GM19455 (cell line): ENCODE data around the gene KRTAP10-3.
"Not testable (repeated sequence)": the region's sequence is repeated elsewhere in the genome, so short reads cannot be mapped to it uniquely, and the experiment has no call there.

Experiments used
- ATAC-seq: cut with Tn5 transposase; IDR thresholded peaks from one replicate; pipeline ENCODE4 v1.9.1; 2021; ENCODE audit not compliant: unreplicated experiment

The KRTAP10-3 gene

GRCh38 chr21:44572959-44573583, 14.5 kb upstream of the KRTAP10-3 start:
- no peak for ATAC-seq

GRCh38 chr21:44571844-44572782, 13.5 kb upstream of the KRTAP10-3 start:
- ATAC-seq, result no peak

DNA sequence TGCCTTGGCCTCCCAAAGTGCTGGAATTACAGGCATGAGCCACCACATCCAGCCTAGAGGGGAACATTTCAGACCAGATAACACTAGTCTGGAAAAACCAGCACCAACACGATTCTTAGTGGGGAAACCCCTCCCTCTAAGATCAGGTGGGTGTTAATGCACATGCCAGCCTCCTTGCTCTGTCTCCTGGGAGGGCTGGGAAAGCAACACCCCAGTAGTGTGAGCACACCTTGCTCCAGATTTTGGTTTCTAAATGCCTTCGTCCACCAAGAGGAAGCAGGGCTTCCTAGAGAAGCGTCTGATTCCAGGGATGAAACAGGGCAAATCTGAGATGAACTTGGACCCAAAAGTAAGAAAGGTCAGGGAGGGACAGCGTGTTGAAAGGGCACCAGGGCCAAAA, 12.7 kb upstream of the KRTAP10-3 start:
- ATAC-seq, result no peak

- ATAC-seq, result no peak
These were observed 11.4 kb upstream of the KRTAP10-3 start for GRCh38 chr21:44569861-44570517.

DNA sequence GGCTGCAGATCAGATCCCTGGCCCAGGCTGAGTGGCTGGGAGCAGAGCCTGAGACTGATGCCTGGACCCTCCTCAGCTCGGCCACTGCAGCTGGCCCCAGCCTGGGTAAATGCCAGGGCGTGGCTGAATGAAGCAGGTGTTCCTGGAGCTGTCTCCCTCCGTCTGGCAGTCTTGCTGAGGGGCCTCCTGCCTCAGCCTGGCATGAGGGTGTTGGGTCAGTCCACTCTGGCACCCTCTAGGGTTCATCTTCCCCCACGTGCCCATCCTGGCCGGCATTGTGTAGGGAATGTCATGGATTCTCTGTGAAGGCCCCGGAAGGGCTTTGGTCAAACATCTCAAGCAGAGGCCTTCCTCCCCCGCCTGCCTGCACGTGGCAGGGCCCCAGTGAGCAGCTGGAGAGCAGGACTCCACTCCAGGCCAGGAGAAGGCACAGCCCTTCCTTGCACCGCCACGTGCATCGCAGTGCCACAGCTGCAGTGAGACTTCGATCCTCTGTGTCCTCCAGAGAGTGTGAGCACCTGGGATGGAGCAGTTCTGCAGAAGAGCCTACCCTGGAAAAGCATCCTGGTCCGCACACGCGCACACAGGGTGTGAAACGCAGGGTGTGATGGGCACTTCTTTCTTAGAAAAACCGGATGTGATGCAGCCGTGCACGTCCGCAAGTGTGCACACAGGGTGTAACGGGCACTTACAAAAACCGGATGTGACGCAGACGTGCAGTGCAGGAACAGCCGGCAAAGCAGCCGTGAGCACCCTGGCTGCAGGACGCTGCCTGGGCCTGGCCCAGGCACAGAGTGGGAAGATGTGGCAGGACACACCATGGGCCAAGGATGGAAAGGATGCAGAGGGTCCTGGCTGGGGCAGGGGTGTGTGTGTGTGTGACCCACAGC, 10.3 kb upstream of the KRTAP10-3 start:
- no peak for ATAC-seq

- no peak for ATAC-seq
These were observed 9.7 kb upstream of the KRTAP10-3 start for GRCh38 chr21:44568261-44568660.

GRCh38 chr21:44567481-44568171, 9.0 kb upstream of the KRTAP10-3 start:
- no peak for ATAC-seq

GRCh38 chr21:44566403-44566802, 7.8 kb upstream of the KRTAP10-3 start:
- no peak for ATAC-seq

- ATAC-seq, result no peak
These were observed 6.4 kb upstream of the KRTAP10-3 start for GRCh38 chr21:44564886-44565598.

DNA sequence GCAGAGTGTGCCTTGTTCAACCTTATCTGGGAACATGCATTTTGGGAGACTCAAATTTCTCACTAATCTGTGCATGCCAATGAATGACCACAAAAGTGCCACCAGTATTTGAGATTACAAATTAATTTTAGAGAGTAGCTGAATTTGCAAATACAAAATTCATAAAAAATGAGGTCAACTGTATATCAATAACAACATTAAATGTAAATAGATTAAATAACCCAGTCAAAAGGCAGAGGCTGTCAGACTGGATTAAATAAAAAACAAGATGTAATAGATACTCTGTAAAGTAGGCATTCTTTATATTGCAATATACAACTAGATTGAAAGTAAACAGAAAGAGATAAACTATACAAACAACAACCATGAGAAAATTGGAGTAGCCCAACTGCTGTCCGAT, 5.5 kb upstream of the KRTAP10-3 start:
- ATAC-seq, result no peak

DNA sequence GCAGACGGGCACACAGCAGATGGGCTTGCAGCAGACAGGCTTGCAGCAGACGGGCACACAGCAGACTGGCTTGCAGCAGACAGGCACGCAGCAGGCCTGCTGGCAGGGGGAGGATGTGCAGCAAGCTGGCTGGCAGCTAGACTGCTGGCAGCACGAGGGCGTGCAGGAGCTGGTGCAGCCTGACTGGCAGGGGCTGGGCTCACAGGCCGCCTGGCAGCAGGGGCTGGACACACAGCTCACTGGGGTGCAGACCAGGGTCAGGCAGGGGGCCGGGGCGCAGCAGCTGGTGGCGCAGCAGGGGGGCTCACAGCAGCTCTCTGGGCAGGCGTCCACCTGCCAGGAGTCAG, 293 bp downstream of the KRTAP10-3 start:
- not testable (repeated sequence) for ATAC-seq

DNA sequence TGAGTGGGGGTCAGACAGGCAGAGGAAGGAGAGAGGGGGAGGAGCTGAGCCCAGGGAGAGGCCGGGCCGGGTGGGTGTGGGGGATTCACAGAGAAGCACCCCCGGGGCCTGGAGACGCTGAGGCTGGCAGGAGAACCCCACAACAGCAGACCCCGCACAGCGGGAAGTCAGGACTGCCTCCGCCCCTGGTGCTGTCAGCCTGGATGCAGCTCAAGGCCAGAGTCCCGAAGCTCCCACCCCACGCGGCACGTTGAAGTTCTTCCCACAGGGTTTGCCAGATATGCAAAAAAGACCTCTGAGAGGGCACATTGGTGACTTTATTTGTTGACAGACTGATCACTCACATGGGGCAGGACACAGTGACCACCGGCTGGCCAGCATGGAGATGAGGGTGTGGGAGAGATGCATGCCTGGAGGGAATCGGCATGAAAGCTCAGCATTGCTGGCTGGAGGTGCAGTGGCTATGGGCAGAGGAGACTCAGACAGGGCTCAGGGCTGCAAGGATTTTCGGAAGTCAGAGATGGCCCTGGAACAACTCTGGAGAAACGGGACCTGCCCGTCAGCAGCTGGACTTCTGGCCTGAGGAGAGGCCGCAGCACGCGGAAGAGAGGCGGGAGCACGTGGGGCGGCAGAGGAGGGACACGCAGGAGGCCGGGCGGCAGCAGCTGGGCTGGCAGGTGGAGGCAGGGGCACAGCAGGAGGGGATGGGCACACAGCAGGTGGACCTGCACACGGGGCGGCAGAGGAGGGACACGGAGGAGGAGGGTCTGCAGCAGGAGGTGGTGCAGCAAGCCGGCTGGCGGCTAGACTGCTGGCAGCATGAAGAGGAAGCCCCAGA, 885 bp downstream of the KRTAP10-3 start:
- ATAC-seq, result no peak

GRCh38 chr21:44556879-44557278, 1.7 kb downstream of the KRTAP10-3 start:
- ATAC-seq, result no peak

DNA sequence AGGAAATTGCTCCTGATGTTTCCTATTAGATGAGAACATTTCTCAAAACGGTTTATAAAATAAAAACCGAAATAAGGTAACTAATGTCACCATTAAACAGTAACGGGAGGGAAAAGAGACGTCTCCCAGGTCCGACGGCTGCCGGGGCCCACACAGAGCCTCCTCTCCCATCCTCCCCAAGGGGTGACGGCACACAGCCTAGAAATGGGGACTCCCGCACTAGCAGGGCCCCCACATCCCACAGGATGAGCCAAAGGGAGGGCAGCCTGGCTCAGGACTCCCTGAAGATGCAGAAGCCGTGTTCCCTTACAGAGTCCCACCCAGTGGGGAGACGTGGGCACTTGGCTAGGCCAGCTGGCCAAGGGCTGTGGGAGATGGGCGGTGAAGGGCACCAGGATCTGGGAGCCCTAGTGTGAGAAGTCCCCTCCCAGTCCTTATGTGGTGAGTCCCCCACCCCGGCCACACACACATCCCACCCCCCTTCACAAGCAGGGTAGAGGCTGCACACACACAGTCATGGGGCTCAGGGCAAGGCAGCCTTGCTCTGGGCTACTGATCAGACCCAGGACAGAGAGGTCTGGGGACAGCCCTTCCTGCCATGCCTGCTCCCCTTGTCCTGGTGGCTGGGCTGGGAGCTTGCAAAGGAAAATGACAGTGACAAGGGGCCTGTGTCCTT, 3.3 kb downstream of the KRTAP10-3 start:
- no peak for ATAC-seq

DNA sequence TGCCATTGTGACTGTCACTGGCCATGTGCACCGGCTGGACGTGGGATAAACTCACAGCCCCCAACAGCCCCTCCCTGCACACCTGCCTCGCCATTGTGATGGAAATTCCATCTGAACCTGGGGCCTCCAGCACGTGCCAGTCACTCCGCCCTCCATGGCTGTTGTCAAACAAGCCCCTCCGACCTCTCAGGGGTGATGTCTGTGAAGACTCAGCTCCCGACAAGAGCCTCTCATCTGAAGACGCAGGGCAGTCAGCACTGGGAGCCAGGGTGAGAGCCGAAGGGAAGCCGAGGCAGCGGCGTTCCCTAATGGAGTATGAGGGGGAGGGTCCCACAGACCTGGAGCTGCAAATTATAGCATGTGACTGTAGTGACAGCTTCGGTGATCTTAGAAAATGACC, 5.9 kb downstream of the KRTAP10-3 start:
- ATAC-seq, result no peak

GRCh38 chr21:44552136-44552535, 6.5 kb downstream of the KRTAP10-3 start:
- ATAC-seq, result no peak

DNA sequence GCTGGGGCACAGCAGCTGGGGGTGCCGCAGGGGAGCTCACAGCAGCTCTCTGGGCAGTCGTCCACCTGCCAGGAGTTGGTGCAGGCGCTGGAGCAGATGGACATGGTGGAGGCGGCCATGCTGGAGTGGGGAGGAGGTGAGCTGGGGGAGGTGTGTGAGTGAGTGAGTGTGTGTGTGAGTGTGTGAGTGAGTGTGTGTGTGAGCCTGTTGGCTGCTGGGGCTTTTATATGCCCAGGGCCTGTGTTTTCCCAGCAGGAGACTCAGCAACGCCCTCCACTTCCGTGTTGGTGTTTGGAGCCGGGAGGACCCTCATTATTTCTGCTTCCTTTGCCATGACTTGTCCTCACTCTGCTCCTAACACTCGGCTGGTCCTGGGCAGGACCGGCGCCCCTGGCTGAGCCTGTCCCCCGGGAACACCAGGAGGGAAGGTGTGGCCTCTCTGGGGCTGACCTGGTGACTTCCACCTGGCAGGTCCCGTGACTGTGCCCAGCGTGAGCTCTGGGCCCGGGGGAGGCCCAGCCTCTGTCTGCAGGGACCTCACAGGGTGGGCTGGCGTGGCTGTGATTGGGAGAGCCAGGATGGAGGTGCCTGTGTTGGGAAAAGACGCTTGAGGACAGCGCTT, 7.1 kb downstream of the KRTAP10-3 start, which contains the start of gene KRTAP10-2:
Gene KRTAP10-2 (minus strand): TSS at position 166 of the 622 bp plus-strand sequence. CDS start 47 bp downstream, at position 119.
- ATAC-seq, result no peak

DNA sequence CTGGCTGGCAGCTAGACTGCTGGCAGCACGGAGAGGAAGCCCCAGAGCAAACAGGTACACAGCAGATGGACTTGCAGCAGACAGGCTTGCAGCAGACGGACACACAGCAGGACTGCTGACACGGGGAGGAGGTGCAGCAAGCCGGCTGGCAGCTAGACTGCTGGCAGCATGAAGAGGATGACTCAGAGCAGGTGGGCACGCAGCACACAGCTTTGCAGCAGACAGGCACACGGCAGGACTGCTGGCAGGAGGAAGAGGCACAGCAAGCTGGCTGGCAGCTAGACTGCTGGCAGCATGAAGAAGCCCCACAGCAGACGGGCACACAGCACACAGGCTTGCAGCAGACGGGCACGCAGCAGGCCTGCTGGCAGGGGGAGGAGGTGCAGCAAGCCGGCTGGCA, 7.8 kb downstream of the KRTAP10-3 start:
- no peak for ATAC-seq
